HEK293T (cell line): ENCODE results near the gene NUP62.

Source experiments
- ARNT ChIP-seq: fragments of 450-650 bp; IDR thresholded peaks from 2 replicates; pipeline ENCODE4 v1.6.1; 2017; ENCODE audit warnings: mild to moderate bottlenecking
- FOXA1 ChIP-seq: fragments of 450-650 bp; IDR thresholded peaks from 2 replicates; pipeline ENCODE4 v1.6.1; 2016; ENCODE audit warnings: mild to moderate bottlenecking
- FOXM1 ChIP-seq: fragments of 450-650 bp; IDR thresholded peaks from 2 replicates; pipeline ENCODE4 v1.6.1; 2017; ENCODE audit warnings: mild to moderate bottlenecking, borderline replicate concordance
- SP1 ChIP-seq: fragments of 450-650 bp; IDR thresholded peaks from 2 replicates; pipeline ENCODE4 v1.6.1; 2017

- no peak for TF ChIP-seq FOXA1
- no peak for TF ChIP-seq FOXM1
- TF ChIP-seq SP1 = no peak
- no peak for TF ChIP-seq ARNT
These were observed 20.6 kb downstream of the NUP62 start for GRCh38 chr19:49908480-49909420.
